ENCODE measurements around the gene APBA1.

DNA sequence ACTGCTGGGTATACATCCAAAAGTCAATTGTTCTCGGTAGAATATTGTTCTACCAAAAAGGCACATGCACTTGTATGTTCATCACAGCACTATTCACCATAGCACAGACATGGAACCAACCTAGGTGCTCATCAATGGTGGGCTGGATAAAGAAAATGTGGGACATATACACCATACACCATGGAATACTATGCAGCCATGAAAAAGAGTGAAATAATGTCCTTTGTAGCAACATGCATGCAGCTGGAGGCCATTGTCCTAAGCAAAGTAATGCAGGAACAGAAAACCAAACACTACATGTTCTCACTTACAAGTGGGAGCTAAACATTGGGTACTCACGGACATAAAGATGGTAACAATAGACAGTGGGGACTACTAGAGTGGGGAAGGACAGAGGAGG, 145.5 kb downstream of the APBA1 start:
- TF ChIP-seq, protein P1, sequence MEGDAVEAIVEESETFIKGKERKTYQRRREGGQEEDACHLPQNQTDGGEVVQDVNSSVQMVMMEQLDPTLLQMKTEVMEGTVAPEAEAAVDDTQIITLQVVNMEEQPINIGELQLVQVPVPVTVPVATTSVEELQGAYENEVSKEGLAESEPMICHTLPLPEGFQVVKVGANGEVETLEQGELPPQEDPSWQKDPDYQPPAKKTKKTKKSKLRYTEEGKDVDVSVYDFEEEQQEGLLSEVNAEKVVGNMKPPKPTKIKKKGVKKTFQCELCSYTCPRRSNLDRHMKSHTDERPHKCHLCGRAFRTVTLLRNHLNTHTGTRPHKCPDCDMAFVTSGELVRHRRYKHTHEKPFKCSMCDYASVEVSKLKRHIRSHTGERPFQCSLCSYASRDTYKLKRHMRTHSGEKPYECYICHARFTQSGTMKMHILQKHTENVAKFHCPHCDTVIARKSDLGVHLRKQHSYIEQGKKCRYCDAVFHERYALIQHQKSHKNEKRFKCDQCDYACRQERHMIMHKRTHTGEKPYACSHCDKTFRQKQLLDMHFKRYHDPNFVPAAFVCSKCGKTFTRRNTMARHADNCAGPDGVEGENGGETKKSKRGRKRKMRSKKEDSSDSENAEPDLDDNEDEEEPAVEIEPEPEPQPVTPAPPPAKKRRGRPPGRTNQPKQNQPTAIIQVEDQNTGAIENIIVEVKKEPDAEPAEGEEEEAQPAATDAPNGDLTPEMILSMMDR (conservative IDR thresholded peaks at IDR 0.05) = no peak
- TF ChIP-seq ZFX (IDR thresholded peaks at IDR 0.05) = no peak

Data from C4-2B (cell line).